NCI-H2171 treated with DMSO at 0.1 percent for 48 hours (cell line): ENCODE measurements around the gene TRMT112.
"Not testable (repeated sequence)": the region's sequence is repeated elsewhere in the genome, so short reads cannot be mapped to it uniquely, and the experiment has no call there.

Experiments
- DNase-seq: peaks from one replicate; lab custom pipeline; 2025; lab: John Stamatoyannopoulos, UW

Gene TRMT112

DNA sequence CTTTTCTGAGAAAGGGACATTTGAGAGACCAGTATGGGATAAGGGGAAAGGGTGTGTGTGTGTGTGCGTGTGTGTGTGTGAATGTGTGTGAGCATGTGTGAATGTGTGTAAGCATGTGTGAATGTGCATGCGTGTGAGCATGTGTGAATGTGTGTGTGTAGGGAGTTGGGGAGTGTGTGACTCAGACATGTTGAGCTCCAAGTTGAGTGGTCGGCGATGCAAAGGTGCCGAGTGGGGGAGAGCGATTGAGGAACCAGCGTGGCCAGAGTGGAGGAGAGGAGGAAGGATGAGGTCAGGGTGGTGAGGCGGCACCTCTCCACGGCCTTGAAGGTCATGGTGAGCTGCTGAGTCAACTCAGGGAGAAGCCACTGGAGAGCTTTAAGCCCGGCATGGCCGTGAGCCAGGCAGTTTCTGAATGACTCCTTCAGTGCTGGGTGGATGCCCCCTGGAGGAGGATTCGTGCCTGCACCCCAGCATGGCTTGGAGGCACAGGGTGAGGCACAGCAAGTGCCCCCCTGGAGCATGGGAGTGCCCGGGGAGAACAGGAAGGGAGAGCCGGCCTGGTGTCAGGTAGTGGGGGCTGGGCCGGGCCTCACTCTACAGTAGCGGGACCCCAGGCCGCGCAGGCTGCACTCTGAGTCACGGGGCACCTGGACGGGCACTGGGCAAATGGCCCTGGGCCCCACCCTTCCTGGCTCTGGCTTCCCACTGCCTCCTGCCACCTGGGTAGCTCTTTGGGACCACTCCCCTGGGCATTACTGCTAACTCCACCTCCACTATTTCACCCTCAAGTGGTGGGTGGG lies 14.4 kb upstream of the TRMT112 start:
- DNase-seq = no peak

DNA sequence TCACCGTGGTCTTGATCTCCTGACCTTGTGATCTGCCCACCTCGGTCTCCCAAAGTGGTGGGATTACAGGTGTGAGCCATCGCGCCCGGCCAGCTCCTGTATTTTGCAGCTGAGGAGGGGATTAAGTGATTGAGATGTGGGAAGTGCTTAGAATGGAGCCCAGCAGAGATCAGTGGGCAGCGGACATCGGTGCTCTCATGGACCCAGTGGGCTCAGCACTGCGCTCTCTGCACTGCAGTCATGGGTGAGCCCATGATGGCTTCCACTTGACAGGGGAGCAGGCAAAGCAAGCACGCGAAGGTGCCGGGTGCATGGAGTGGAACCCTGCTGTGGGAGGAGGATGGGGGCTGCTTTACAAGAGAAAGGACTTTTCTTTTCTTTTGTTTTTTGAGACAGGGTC lies 13.5 kb upstream of the TRMT112 start:
- DNase-seq = no peak

DNA sequence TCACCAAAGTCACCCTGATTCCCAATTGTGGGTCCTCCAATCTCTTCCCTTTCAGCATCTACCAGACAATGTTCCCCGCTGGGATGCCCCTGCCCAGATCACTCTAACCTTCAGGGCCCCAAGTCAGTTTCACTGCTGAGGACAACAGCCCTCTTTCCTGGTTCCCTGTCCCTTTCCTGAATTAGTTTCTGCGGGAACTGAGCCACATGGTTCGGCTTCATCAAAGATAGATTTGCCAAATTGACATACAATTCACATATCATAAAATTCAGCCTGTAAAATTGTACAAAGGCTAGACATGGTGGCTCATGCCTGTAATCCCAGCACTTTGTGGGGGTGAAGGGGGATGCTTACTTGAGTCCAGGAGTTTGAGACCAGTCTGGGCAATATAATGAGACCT lies 10.6 kb upstream of the TRMT112 start:
- no peak for DNase-seq

DNA sequence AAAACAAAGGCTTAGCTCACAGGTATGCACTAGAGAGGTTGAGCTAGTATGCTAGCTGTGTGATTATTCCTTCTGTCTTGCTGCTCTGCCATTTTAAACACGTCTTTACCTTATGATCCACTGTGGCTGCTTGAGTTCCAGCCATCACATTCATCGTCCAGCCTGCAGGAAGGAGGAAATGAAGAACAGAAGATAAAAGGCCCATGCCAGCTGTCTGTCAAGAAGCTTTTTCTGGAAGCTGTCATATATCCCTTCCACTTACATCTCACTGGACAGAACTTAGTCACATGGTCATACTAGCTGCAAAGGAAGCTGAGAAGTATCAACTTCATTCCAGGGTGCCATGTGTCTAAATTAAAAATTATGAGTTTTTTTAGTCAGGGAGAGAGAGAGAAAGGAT lies 10.0 kb upstream of the TRMT112 start:
- DNase-seq = no peak

DNA sequence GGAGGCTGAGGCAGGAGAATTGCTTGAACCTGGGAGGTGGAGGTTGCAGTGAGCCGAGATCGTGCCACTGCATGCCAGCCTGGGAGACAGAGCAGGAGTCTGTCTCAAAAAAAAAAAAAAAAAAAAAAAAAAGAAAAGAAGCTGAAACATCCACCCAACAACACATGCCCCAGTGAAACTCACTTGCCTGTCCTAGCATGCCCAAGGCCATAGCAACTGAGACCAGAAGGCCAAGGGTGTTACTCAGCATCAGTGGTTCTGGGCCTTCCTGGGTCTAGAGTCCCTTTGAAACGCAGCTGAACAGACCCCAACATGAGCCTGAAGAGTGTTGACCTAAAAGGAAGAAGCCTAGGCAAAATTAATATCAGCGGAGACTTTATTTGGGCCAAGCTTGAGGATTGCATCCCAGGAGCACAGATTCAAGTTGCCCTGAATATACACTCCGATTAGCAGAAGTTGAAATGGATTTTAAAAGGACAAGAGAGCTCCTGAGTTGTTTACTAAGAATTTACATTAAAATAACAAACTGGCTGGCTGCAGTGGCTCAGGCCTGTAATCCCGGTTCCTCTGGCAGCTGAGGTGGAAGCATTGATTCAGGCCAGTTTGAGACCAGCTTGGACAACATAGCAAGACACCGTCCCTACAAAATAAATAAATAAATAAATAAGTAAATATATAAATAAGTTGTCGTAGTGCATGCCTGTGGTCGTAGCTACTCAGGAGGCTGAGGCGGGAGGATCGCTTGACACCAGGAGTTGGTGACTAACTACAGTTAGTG lies 7.5 kb upstream of the TRMT112 start:
- peak; percentile 68 for DNase-seq

DNA sequence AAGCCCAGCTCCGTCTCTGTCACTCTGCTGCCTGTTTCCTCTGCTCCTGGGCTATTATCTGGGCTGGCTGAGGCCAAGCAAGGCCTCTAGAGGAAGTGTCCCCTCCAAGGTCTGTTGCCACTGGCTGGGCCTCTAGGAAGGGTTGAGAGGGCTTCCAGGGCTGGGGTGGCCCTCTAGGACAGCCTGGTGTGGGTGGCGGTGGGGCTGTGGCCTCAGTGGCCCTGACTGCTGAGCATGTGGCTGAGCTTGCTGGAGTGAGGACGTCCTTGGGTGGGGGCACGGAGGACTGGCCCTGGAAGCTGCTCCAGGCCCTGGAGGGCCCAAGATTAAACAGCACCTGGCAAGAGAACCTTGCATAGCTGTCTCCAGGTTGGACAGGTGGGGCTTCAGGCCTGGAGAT lies 6.6 kb upstream of the TRMT112 start:
- not testable (repeated sequence) for DNase-seq

DNA sequence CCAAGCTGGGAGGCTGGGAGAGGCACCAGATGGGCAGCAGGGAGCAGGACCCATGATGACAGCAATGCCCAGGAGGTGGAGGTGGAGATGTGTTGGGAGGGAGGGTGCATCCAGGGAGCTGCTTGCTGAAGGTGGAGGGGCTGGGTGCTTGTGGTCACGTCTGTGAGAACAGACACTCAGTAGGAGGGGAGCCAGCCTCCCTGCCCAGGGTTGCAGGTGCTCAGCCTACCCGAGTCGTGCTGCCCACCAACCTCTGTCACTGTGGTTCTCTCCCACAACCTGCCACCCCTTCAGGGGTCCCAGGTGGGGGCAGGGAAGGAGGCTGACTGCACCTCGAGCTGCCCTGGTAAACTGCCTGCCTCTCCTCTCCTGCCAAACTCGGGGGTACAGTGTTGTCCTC lies 6.0 kb upstream of the TRMT112 start:
- DNase-seq = no peak

DNA sequence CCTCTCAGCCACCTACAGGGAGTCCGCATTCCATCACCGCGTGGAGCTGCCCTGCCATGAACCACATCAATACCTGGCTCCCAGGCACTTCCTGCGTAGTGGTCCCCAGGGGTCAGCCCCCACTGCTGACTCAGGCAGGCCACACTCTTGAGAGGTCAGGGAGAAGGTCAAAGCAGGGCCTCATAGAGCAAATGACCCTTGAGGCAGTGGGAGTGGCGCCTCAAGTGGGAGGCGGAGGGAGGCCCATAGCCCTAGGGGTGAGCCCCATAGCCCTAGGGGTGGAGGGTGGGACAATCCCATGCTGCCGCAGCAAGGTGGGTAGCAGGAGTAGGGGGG lies 5.5 kb upstream of the TRMT112 start:
- no peak for DNase-seq

DNA sequence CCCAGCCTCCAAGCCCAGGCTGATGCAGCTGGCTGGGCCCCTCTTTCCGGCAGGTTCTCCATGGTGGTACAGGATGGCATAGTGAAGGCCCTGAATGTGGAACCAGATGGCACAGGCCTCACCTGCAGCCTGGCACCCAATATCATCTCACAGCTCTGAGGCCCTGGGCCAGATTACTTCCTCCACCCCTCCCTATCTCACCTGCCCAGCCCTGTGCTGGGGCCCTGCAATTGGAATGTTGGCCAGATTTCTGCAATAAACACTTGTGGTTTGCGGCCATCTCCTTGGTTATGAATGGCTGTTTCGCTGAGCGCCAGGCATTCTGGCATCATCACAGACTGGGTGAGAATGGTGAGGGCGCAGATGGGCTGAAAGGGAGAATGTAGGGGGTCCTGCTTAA lies 4.2 kb upstream of the TRMT112 start:
- DNase-seq = peak; percentile 66

DNA sequence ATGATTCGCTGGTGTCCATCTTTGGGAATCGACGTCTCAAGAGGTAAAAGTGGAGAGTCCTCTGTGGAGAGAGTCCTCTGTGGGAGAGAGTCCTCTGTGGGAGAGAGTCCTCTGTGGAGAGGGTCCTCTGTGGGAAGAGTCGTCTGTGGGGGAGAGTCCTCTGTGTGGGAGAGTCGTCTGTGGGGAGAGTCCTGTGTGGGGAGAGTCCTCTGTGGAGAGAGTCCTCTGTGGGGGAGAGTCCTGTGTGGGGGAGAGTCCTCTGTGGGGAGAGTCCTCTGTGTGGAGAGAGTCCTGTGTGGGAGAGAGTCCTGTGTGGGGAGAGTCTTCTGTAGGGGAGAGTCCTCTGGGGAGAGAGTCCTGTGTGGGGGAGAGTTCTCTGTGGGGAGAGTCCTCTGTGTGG lies 3.7 kb upstream of the TRMT112 start:
- no peak for DNase-seq

DNA sequence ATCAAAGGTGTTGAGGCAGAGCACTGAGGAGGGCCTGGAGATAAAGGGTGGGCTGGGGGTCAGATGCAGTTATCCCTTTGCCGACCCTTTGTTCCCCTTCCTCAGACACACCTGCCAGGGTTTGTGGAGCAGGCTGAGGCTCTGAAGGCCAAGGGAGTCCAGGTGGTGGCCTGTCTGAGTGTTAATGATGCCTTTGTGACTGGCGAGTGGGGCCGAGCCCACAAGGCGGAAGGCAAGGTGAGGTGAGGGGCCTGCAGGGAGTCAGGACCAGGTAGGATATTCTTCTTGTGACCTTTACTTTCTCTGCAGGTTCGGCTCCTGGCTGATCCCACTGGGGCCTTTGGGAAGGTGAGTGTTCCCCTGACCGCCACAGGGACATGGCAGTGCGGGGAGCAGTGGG lies 3.2 kb upstream of the TRMT112 start:
- no peak for DNase-seq

DNA sequence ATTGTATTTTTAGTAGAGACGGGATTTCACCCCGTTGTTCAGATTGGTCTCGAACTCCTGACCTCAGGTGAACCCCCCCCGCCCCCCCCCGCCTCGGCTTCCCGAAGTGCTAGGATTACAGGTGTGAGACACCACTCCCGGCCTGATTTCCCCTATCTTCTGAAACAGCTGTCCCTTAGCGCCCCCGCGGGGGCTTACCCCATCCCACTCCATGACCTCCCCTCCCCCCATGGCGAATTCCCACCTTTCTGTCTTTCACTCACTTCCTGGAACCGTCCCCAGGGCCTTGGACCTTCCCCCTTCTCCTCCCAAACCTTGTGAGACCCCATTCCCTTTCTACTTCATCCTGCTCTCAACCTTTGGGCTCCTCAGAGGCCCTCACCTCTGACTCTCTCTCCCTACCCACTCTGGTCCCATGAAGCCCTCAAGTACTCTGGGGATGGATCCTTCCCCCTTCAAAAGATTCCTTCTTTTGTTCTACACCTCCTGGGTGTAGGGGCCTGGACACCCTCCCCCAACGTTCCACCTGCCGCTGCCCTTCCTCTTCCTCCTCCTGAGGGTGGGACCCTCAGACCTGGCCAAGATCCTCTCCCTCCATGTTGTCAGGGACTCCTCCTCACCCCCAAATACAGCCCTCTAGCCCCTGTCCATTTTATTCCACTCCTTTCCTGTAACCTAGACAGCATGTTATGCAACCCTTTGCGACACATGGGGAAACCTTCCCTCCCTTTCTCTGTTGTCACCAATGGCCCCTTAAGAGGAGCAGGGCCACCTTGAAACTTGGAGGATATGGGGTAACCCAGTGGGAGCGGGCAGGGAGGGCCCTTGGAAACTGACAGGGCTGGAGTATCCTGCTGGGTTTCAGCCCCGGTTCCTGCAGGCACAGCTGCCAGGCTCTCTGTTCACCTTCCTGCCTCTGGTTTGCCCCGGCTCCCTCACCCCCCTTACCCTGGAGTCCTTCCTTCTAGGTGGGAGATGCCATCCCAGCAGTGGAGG lies 1.7 kb upstream of the TRMT112 start:
- peak; percentile 29 for DNase-seq

DNA sequence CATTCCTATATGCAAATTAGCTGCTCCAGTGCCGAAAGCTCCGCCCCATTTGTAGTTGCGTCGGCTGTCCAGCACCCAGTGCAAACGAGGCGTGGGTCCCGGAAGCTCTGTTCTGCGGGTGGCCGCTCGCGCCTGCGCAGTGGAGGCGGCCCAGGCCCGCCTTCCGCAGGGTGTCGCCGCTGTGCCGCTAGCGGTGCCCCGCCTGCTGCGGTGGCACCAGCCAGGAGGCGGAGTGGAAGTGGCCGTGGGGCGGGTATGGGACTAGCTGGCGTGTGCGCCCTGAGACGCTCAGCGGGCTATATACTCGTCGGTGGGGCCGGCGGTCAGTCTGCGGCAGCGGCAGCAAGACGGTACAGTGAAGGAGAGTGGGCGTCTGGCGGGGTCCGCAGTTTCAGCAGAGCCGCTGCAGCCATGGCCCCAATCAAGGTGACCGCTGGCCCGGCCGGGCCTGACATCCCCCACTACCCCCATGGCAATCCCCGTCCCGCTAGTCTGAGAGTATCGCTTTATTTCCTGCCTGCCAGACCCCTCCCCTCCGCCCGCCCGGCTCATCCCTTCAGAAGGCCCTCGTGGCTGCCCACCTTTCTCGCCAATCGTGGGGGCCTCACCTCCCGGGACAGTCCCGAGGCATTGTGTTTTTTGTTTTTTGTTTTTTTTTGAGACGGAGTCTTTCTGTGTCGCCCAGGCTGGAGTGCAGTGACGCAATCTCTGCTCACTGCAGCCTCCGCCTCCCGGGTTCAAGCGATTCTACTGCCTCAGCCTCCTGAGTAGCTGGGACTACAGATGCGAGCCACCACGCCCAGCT lies 804 bp upstream of the TRMT112 start, which contains the start of gene PRDX5:
Gene PRDX5 (plus strand): TSS at position 161 of the 805 bp plus-strand sequence. CDS start 95 bp downstream, at position 256.
- DNase-seq = peak; percentile 97

DNA sequence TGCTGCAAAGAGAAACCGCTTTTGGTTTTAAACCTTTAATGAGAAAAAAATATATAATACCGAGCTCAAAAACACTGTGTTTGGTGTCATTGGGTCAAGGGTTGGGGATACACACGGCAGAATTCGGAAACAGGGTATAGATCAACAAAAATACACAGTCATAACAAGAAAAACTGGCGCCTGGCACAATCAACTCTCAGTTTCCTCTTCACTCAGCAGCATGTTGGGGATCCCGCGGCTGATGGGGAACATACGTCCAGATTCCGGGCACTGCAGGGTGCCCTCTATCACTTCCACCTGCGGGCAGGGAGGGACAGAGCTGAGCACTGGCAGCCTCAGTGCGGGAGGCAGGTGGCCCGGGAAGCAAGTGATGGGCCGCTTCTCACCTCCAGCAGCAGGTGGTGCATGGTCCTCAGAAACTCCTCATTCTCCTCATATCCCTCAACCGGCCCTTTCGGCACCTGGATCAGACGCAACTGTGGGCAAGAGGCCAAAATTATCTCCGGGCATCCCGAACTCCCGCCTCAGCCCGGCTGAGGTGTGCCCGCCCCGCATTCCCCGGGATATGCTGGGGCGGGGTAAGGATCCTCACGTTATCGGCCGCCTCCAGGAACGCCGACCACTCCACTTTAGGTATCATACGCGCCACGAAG lies 561 bp downstream of the TRMT112 start:
- peak; percentile 82 for DNase-seq

DNA sequence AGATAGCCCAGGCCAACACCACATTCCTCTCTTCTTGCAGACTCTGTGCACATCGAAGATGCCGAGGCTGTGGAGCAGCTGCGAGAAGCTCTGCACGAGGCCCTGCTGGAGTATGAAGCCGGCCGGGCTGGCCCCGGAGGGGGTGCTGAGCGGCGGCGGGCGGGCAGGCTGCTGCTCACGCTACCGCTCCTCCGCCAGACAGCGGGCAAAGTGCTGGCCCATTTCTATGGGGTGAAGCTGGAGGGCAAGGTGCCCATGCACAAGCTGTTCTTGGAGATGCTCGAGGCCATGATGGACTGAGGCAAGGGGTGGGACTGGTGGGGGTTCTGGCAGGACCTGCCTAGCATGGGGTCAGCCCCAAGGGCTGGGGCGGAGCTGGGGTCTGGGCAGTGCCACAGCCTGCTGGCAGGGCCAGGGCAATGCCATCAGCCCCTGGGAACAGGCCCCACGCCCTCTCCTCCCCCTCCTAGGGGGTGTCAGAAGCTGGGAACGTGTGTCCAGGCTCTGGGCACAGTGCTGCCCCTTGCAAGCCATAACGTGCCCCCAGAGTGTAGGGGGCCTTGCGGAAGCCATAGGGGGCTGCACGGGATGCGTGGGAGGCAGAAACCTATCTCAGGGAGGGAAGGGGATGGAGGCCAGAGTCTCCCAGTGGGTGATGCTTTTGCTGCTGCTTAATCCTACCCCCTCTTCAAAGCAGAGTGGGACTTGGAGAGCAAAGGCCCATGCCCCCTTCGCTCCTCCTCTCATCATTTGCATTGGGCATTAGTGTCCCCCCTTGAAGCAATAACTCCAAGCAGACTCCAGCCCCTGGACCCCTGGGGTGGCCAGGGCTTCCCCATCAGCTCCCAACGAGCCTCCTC lies 1.5 kb downstream of the TRMT112 start:
- DNase-seq = not testable (repeated sequence)

DNA sequence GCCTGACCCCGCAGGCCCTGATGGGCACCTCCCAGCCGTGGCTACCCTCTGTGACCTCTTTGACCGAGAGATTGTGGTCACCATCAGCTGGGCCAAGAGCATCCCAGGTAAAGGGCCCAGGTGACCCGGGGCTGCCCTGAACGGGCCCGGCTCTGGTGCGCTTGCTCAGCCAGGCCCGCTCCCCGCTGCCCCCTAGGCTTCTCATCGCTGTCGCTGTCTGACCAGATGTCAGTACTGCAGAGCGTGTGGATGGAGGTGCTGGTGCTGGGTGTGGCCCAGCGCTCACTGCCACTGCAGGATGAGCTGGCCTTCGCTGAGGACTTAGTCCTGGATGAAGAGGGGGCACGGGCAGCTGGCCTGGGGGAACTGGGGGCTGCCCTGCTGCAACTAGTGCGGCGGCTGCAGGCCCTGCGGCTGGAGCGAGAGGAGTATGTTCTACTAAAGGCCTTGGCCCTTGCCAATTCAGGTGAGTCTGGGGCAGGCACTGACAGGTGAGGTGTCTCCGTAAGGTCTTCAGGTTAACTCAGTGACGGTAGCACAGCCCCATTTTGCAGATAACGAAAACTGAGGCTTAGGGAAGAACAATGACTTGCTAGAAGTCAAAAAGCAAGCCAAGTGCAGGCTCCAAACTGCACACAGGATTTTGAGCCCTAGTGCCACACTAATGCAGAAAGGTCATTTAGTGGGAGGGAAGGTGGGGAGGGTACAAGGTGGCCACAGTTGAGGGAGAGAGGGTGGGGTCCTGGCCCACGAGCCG lies 2.4 kb downstream of the TRMT112 start:
- no peak for DNase-seq

DNA sequence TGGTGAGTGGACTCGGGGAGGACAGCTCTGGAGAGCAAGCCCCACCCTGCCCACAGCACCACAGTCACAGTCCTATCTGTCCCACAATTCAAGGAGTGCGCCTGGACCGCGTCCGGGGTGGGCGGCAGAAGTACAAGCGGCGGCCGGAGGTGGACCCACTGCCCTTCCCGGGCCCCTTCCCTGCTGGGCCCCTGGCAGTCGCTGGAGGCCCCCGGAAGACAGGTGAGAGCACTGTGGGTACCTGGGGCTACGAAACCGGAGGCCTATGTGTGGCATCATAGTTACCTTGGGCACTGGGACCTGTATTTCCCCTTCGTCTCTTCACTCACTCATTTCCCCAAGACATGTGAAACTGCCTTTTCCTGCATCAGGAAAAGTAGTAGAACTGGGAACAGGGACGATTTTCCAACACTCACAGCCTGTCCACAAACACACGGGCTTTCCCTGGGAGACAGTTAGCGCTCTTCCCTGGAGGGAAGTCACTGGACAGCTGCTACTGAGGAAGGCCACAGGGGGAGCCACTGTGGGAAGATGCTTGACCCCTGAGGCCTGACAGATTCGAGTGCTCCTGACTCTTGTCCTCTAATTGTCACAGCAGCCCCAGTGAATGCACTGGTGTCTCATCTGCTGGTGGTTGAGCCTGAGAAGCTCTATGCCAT lies 3.1 kb downstream of the TRMT112 start:
- DNase-seq = no peak

DNA sequence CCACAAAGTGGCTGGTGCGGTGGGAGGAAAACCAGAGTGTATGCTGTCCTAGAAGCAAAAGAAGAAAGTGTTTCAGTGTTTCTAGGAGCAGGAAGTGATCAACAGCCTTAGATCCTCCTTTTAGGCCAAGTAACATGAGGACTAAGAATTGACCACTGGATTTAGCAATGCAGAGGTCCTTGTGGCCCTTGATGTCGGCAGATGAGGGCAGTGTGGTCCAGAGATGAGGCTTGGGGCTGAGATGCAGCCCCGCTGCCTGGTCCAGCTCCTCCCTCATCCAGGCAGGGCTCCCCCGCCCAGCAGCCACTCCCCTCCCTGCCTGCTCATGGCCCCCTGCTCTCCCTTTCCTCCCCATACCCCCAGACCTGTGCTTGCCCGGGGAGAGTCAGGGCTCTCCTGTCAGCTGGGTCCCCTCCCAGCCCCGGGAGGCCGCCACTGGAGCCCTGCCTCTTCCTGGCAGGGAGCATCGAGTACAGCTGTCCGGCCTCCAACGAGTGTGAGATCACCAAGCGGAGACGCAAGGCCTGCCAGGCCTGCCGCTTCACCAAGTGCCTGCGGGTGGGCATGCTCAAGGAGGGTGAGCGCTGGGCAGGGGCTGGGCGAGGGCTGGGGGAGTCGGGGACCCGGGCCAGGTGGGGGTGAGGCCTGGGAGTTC lies 3.7 kb downstream of the TRMT112 start:
- no peak for DNase-seq
